Measurements from ENCODE around the gene PRDM10. TPM values are rescaled to one million over a fixed set of nuclear protein-coding genes. Genes with fewer than 3 reads are reported as not detected.
"Not testable (repeated sequence)": the region's sequence is repeated elsewhere in the genome, so short reads cannot be mapped to it uniquely, and the experiment has no call there.

The PRDM10 gene
- total RNA-seq, 3 donors from 2014 or later, result 12.1 to 17.9 (median 14.0) TPM

GRCh38 chr11:129974237-129974636 lies 28.4 kb downstream of the PRDM10 start:
- H3K36me3 ChIP-seq (ENCODE audit: low read depth), result no peaks in the 10 kb centered on the region
- no peaks in the 10 kb centered on the region for H3K4me1 ChIP-seq (ENCODE audit: low read depth)
- ATAC-seq (no peak), DNase-seq (no peak)
- intact Hi-C loops (cut with DNase I, micrococcal nuclease), result no loop called here
- H3K9me3 ChIP-seq, result no peaks in the 10 kb centered on the region
- TF ChIP-seq, protein P1, sequence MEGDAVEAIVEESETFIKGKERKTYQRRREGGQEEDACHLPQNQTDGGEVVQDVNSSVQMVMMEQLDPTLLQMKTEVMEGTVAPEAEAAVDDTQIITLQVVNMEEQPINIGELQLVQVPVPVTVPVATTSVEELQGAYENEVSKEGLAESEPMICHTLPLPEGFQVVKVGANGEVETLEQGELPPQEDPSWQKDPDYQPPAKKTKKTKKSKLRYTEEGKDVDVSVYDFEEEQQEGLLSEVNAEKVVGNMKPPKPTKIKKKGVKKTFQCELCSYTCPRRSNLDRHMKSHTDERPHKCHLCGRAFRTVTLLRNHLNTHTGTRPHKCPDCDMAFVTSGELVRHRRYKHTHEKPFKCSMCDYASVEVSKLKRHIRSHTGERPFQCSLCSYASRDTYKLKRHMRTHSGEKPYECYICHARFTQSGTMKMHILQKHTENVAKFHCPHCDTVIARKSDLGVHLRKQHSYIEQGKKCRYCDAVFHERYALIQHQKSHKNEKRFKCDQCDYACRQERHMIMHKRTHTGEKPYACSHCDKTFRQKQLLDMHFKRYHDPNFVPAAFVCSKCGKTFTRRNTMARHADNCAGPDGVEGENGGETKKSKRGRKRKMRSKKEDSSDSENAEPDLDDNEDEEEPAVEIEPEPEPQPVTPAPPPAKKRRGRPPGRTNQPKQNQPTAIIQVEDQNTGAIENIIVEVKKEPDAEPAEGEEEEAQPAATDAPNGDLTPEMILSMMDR (IDR thresholded peaks at IDR 0.05), result no peak
- no peak overlapping the region for H3K4me3 ChIP-seq

DNA sequence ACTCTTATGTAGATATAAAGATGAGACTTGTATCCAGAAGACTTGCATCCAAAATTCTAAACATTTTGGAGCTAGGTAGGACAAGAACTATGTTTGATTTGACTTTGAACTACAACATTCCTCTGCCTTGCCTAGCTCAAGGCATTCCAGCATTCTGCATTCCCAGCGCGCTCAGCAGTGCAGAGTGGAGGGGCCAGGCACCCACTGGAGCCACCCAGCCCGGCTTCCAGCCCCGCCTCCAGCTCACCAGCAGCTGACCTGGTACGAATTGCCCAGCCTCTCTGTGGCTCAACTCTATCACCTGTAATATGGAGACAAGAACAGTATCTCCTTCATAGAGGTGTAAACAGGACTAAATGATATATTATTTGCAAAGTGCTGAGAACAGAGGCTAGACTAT lies 28.8 kb downstream of the PRDM10 start:
- TF ChIP-seq, protein P1 (IDR thresholded peaks at IDR 0.05), result no peak
- intact Hi-C loops (cut with DNase I, micrococcal nuclease), result no loop called here
- no peaks in the 10 kb centered on the region for H3K4me1 ChIP-seq (ENCODE audit: low read depth)
- no peaks in the 10 kb centered on the region for H3K9me3 ChIP-seq
- DNase-seq (no peak), ATAC-seq (no peak)
- H3K4me3 ChIP-seq, result no peak overlapping the region
- no peaks in the 10 kb centered on the region for H3K36me3 ChIP-seq (ENCODE audit: low read depth)

GRCh38 chr11:129973068-129973467 lies 29.6 kb downstream of the PRDM10 start:
- no peak for ATAC-seq
- H3K36me3 ChIP-seq (ENCODE audit: low read depth), result no peaks in the 10 kb centered on the region
- TF ChIP-seq, protein P1 (IDR thresholded peaks at IDR 0.05), result no peak
- H3K4me3 ChIP-seq, result no peak overlapping the region
- H3K4me1 ChIP-seq (ENCODE audit: low read depth), result no peaks in the 10 kb centered on the region
- no peaks in the 10 kb centered on the region for H3K9me3 ChIP-seq
- intact Hi-C loops (cut with DNase I, micrococcal nuclease), result no loop called here
- DNase-seq, result no peak

DNA sequence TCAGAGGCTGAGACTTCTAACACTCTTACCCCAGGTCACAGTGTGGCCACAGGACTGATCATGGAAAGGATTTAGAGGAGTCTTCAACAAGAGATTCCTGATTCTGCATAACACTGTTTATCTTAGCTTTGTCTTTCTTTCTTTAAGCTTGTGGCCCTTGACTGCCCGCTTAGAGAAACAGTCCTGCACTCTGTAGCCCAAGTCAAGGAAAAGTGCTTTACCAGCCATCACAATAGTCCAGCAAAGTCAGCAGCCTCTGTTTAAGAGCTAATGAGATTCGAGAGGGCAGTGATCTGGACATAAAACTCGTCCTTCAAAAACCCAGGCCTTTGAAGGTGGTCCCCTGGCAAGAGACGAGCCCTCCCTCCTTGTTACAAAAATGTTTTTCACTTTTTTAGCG lies 30.0 kb downstream of the PRDM10 start:
- ATAC-seq, result no peak
- H3K4me1 ChIP-seq (ENCODE audit: low read depth), result no peaks in the 10 kb centered on the region
- no peaks in the 10 kb centered on the region for H3K9me3 ChIP-seq
- TF ChIP-seq, protein P1 (IDR thresholded peaks at IDR 0.05), result no peak
- no peaks in the 10 kb centered on the region for H3K36me3 ChIP-seq (ENCODE audit: low read depth)
- intact Hi-C loops (cut with DNase I, micrococcal nuclease), result no loop called here
- no peak for DNase-seq
- H3K4me3 ChIP-seq, result no peak overlapping the region

DNA sequence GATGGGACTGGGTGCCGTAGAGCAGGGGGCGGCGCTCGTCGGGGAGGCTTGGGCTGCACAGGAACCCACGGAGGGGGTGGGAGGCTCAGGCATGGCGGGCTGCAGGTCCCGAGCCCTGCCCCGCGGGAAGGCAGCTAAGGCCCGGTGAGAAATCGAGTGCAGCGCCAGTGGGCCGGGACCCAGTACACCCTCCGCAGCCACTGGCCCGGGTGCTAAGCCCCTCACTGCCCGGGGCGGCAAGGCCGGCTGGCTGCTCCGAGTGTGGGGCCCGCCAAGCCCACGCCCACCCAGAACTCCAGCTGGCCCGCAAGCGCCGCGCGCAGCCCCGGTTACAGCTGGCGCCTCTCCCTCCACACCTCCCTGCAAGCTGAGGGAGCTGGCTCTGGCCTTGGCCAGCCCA lies 30.8 kb downstream of the PRDM10 start:
- H3K36me3 ChIP-seq (ENCODE audit: low read depth); ATAC-seq; DNase-seq; H3K4me1 ChIP-seq (ENCODE audit: low read depth); H3K4me3 ChIP-seq; intact Hi-C loops (cut with DNase I, micrococcal nuclease); H3K9me3 ChIP-seq: not testable (repeated sequence)

DNA sequence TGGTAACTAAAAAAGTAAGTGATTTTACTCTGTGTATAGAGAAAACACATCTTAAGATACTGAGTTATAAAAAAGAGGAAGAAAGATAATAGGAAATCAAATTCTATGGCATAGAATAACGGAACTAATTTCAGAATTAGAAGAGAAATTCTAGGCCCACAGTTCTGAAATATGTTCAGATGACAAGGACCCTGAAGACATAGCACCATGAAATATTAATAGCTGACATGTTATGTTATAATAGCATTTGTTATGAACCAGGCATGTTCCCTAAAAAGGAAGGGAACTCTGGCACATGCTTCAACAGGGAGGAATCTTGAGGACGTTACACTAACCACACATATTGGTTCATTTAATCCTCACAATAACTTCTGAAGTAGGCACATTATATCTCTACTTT lies 32.7 kb downstream of the PRDM10 start:
- DNase-seq (no peak), ATAC-seq (no peak)
- intact Hi-C loops (cut with DNase I, micrococcal nuclease), result no loop called here
- H3K4me1 ChIP-seq (ENCODE audit: low read depth), result no peaks in the 10 kb centered on the region
- no peak overlapping the region for H3K4me3 ChIP-seq
- TF ChIP-seq, protein P1 (IDR thresholded peaks at IDR 0.05), result no peak
- no peaks in the 10 kb centered on the region for H3K36me3 ChIP-seq (ENCODE audit: low read depth)
- no peaks in the 10 kb centered on the region for H3K9me3 ChIP-seq

Measured in mucosa of descending colon (tissue), 3 donors.